T1000 (cell line): ENCODE data around the gene EIF3CL.
"Not testable (repeated sequence)": the region's sequence is repeated elsewhere in the genome, so short reads cannot be mapped to it uniquely, and the experiment has no call there.

ENCODE experiments used
- DNase-seq: peaks from one replicate; lab custom pipeline; 2025; ENCODE audit warnings: mixed read lengths; lab: John Stamatoyannopoulos, UW

EIF3CL gene

GRCh38 chr16:28403220-28404072 is at the start of gene EIF3CL:
TSS of gene EIF3CL (minus strand) at chr16:28403841. CDS start at chr16:28403618, 223 bp downstream.
- not testable (repeated sequence) for DNase-seq

- DNase-seq, result not testable (repeated sequence)
Measured at GRCh38 chr16:28447081-28447480, 43.4 kb upstream of the EIF3CL start.

DNA sequence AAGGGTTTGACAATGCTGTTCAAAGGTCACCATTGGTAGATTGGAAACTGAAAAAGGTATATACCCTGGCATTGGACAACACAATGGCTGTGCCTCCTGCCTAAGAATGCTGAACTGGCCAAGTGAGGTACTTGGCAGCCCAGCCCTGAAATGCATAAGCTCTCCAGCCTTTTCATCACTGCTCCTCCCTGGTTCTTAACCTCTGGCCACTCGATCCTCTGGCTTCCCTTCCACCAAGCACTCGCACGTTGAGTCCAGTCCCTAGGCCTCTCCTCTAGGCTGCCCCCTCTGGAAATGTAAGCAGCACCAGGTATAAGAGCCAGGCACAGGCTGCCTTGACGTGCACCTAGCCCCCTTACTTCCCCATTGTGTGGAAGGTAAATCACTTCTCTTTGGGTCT is 42.7 kb upstream of the EIF3CL start:
- DNase-seq, result not testable (repeated sequence)

GRCh38 chr16:28443943-28444342 is 40.3 kb upstream of the EIF3CL start:
- not testable (repeated sequence) for DNase-seq

DNA sequence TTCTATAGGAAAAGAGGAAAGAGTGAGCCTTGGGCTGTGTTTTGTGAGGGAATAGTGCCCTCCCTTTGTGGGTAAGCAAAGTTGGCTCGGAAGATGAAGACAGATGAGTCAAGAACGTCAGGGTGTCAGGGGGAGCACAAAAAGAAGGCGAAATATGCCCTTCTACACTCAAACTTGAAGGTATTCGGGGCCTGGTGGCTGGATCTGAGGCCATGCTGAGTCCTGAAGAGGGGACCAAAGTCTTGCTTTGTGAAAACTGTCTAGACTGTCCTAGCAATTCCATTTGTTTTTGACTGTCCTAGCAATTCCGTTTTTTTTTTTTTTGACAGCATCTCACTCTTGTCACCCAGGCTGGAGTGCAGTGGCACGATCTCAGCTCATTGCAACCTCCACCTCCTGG is 35.3 kb upstream of the EIF3CL start:
- not testable (repeated sequence) for DNase-seq

- not testable (repeated sequence) for DNase-seq
Measured at GRCh38 chr16:28435340-28435739, 31.7 kb upstream of the EIF3CL start.

DNA sequence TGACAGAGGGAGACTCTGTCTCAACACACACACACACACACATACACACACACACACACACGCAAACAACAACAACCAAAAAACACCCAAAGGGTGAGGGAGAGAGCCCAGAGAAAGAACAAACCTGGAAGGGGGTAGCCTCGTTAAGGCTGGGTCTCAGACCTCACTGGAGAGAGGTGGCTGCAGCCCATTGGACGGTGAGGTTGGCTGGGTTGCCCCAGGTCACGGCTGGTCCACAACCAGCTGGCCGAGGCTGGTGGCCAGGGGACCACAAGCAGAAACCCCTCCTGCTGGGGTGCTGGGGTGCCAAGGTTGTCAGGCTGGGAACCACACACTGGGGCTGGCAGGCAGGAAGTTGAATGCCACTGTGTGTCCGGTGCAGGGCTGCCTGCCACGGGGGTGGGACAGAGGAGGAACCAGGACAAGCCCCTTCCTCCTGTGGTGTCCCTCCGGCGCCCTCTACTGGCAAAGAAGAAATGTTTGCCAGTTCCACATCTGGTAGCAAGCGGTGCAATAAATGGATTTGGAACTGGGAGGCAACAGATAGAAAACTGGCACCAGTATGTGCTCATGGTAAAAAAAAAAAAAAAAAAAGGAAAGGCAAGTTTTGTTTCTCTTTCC is 22.5 kb upstream of the EIF3CL start:
- not testable (repeated sequence) for DNase-seq

DNA sequence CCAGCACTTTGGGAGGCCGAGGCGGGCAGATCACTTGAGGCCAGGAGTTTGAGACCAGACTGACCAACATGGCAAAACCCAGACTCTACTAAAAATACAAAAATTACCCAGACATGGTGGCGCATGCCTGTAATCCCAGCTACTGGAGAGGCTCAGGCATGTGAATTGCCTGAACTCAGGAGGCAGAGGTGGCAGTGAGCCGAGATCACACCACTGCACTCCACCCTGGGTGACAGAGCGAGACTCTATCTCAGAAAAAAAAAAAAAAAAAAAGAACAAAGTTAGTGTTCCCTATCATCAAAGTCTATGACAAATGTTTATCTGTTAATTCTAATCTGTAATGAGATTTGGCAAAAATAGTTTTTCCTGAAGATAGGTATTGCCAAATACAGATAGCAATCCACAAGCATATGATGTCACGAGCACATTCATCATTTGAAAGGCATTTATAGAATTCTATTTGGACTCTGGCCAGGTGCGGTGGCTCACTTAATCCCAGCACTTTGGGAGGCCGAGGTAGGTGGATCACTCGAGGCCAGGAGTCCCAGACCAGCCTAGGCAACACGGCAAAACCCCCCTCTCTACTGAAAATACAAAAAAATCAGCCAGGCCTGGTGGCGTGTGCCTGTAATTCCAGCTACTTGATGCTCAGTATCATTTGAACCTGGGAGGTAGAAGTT is 17.6 kb upstream of the EIF3CL start:
- DNase-seq, result not testable (repeated sequence)

DNA sequence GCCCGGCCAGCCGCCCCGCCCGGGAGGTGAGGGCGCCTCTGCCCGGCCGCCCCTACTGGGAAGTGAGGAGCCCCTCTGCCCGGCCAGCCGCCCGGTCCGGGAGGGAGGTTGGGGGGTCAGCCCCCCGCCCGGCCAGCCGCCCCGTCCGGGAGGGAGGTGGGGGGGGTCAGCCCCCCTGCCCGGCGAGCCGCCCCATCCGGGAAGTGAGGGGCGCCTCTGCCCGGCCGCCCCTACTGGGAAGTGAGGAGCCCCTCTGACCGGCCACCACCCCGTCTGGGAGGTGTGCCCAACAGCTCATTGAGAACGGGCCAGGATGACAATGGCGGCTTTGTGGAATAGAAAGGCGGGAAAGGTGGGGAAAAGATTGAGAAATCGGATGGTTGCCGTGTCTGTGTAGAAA is 13.4 kb upstream of the EIF3CL start:
- not testable (repeated sequence) for DNase-seq

DNA sequence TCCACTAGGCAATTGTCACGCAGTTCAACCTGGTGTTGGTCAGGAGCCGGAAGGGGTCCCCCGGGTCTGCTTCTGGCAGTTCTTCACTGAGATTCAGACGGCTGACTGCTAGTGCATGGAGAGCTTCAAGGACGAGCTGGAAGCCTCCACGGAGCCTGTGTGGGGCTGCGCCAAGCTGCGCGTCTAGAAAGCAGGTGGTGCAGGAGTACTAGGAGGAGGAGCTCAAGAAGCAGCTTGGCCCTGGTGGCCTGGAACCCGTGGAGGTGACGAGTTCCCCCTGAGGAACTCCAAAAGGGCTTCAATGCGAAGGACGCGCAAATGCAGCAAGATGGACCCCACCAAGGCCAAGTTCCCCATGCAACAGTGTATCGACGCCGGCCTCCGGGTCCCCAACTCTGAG is 10.9 kb upstream of the EIF3CL start:
- not testable (repeated sequence) for DNase-seq

DNA sequence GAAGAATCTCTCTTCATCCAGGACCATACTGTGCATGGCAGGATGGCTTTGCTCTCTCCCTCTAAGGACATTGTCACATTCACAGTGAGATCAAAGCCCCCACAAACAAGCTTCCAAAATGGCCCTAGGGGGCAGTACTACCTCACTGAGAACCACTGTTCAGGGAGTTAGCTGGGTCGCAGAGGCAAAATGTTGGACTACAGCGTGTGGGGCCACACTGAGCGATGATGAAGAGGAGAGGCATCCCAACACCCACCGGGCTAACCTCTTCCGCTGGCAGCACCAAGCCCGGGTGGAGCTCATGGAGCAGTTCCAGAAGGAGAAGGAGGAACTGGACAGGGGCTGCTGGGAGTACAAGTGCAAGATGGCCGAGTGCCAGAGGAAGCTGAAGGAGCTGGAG is 9.9 kb upstream of the EIF3CL start:
- DNase-seq, result not testable (repeated sequence)

- not testable (repeated sequence) for DNase-seq
Measured at GRCh38 chr16:28392054-28392453, 11.6 kb downstream of the EIF3CL start.

- DNase-seq, result not testable (repeated sequence)
Measured at GRCh38 chr16:28382177-28382867, 21.3 kb downstream of the EIF3CL start.

DNA sequence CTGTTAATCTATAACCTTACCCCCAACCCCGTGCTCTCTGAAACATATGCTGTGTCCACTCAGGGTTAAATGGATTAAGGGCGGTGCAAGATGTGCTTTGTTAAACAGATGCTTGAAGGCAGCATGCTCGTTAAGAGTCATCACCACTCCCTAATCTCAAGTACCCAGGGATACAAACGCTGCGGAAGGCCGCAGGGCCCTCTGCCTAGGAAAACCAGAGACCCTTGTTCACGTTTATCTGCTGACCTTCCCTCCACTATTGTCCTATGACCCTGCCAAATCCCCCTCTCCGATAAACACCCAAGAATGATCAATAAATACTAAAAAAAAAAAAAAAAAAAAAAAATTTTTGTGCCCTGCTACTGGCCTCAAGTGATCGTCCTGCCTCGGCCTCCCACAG is 25.8 kb downstream of the EIF3CL start:
- DNase-seq, result not testable (repeated sequence)

DNA sequence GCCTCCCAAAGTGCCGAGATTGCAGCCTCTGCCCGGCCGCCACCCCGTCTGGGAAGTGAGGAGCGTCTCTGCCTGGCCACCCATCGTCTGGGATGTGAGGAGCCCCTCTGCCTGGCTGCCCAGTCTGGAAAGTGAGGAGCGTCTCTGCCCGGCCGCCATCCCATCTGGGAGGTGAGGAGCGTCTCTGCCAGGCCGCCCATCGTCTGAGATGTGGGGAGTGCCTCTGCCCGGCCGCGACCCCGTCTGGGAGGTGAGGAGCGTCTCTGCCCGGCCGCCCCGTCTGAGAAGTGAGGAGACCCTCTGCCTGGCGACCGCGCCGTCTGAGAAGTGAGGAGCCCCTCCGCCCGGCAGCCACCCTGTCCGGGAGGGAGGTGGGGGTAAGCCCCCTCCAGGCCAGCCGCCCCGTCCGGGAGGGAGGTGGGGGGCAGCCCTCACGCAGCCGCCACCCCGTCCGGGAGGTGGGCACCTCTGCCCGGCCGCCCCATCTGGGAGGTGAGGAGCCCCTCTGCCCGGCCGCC is 26.5 kb downstream of the EIF3CL start:
- DNase-seq, result not testable (repeated sequence)

DNA sequence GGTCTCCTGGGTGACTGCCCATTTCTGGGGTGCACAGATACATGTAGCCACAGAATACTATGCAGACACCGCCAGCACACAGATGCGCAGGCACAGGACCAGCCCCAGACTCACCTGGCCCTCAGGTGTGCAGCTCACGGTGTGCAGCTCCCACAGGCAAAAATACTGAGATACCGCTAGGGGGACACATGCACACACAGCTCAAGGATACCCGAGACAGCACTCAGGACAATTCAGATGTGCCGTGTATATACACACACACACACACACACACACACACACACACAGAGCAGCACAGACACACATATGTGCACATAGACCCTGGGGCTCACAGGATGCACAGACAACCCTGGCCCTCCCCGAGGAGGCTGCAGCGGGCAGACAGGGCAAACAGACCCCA is 28.5 kb downstream of the EIF3CL start:
- not testable (repeated sequence) for DNase-seq

- DNase-seq, result not testable (repeated sequence)
Measured at GRCh38 chr16:28374281-28374680, 29.4 kb downstream of the EIF3CL start.

- not testable (repeated sequence) for DNase-seq
Measured at GRCh38 chr16:28367926-28368325, 35.7 kb downstream of the EIF3CL start.

- DNase-seq, result not testable (repeated sequence)
Measured at GRCh38 chr16:28364268-28365173, 39.1 kb downstream of the EIF3CL start.

DNA sequence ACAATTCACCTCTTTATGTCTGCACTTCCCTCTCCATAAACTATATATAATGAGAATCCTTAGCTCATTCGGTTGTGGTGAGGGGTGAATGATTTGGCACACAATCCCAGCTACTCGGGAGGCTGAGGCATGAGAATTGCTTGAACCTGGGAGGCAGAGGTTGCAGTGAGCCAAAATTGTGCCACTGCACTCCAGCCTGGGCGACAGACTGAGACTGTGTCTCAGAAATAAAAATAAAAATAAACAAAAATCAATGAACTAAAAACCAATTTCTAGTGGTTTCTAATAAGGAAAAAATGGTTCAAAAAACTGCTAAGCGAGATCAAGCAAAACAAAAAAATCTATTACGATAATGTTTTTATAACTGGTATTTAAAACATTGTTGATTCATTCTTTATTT is 40.2 kb downstream of the EIF3CL start, which contains the start of gene NPIPB6:
Gene NPIPB6, minus strand, starts transcription at position 101 of the 400 bp plus-strand sequence. CDS start 686 bp downstream, outside the sequence.
- not testable (repeated sequence) for DNase-seq
